NCI-H1436 (cell line): Measurements from ENCODE around the gene MGAT5.

Experiments used
- DNase-seq: peaks from one replicate; lab custom pipeline; 2025; lab: John Stamatoyannopoulos, UW

Gene MGAT5

DNA sequence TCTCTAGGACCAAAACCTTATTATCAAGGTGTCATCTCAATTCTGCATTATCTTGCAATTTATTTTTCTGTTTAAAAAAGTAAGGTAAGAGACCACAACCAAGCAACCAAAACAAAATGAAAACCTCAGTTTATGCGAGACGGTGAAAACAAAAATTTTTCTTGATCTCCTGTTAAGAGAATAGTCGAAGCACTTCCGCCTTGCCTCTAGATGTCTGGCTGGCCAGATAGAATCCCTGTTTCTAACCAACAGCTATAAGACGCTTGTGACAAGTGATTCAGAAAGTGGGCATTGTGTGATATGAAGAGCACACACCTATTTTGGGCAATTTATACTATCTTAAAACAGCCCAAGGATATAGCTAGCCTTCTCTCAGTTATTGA lies 51.2 kb downstream of the MGAT5 start:
- DNase-seq = no peak

DNA sequence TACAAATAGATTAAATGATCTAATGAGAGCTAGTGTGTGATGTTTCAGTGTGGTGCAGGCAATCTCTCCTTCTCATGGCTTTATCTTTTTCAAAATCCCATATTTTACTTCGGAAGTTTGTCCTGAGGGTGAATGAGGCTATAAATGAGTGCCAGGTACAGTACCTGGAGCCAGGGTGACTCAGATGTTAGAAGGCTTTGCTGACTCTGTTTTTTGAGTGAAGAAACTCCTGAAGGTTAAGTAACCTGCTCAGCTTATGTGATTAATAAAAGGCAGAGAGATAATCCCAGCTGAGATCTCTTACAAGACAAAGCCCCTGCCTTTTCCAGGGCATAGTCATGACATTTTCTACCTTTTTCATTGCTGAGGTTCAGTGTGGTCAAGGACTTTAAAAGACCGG lies 52.6 kb downstream of the MGAT5 start:
- DNase-seq = no peak

DNA sequence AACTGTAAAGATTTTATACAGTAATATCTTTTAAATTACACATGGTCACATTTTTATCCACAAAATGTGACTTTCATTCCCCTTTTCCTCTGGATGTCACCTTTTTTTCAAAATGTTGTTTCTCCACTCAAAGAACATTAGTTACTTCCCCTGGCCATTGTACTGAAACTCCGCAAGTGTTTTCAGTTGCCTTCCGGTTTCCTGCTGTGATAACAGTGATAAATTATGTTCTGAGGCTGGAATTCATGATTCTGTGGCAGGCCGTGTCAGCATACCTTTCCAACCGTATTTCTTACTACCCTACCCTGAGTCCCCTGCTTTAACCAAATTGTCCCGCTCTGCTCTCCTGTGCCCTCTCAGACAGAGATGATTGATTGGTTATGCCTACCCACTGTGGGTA lies 53.5 kb downstream of the MGAT5 start:
- DNase-seq = no peak

GRCh38 chr2:134308474-134309385 lies 54.9 kb downstream of the MGAT5 start:
- no peak for DNase-seq

DNA sequence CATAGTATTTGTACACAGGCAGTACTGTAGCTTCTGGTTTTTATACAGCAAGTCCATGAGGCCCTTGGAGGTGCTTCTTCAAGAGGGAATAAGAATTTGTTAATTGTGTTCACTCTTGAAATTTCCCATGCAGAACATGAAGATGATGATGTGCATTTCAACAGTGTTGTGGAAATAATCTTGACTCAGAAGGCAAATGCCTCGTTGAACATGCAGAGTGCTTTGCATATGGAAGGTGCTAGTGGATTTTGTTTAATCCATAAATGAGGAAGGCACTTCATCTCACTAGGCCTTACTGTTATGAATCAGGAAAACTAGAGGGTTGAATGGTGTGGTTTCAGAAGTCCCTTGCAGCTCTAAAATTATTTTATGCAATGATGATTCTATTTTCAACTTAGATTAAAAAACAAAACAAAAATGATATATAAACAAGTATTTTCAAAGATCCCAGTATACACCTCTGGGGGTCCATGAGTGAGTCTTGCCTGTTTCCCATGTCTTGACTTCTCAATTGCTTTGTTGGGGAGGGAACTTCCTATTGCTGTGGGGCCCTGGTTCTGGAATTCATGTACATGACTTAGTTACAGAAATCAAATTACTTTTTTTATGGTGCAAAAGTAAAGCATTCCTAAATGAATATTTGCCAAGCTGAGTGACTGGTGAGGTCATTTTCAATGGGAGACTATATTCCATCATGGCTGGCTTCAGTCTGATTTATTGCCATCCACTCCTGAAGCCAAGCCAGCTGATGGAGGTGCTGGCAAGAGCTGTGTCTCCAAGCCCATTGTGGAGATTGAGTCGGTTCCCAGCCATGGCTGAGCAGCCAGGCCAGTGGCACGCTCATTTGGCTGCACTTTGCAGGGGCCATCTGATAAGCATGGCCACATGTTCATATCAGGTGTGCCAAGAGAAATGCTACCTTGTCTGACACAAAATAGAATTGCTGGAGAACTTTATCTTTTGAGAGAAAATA lies 56.5 kb downstream of the MGAT5 start:
- no peak for DNase-seq

DNA sequence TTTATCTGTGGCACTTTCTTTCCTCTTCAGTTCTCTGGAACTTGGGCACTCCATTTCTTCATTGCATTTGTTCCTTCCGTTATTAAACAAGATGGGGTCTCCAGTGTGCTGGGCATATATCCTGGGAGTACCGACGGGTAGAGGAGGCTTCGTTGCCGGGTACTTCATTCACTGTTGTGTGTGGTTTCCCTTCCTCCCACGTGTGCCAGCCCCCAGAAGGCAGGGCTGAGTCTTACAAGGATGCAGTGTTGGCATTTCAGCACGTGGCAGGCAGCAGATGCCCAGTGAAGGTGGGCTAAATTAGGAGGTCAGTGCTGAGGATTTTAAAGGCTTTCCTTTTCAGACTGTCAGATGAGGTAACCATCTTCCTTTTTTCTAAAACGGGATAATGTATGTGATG lies 58.6 kb downstream of the MGAT5 start:
- no peak for DNase-seq

DNA sequence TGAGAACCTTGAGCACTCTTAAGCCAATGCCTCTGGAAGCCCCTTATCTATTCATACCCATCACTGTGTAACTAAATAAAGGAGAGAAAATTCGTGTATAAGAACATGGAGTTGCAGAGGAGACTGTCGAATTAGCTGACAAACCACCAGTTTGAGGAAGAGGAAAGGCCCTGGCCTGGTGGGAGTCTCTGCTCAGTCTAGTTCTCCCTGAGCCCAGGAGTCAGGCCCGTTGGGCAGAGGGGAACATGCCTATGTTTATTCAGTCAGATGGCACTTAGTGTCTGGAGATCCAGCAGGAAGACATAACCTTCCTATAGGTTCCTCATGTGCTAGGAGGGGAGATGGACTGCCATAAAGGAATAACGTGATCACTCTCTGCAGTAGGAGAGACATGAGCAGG lies 60.3 kb downstream of the MGAT5 start:
- DNase-seq = no peak

- no peak for DNase-seq
These were observed 61.0 kb downstream of the MGAT5 start for GRCh38 chr2:134314681-134315368.

GRCh38 chr2:134315471-134315870 lies 61.6 kb downstream of the MGAT5 start:
- no peak for DNase-seq

GRCh38 chr2:134319596-134320254 lies 65.9 kb downstream of the MGAT5 start:
- DNase-seq = no peak

DNA sequence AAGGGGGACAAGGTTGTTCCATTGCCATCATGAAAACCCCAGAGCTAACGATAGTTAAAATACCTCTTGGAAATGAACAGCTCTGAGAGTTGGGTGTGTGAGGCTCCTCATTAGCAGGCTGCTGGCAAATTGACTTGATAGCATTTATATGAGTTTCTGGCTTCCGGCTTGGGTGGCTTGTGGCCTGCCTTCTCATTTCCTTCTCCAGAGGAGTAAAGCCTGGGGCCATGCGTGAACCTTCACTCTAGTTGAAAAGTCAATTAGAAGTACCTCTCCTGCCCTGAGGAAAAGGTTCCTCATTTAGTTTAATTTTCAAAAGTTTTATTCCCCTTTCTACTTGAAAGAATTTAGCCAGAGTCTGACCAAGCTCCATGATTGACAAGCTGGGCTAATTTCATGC lies 67.1 kb downstream of the MGAT5 start:
- DNase-seq = no peak

DNA sequence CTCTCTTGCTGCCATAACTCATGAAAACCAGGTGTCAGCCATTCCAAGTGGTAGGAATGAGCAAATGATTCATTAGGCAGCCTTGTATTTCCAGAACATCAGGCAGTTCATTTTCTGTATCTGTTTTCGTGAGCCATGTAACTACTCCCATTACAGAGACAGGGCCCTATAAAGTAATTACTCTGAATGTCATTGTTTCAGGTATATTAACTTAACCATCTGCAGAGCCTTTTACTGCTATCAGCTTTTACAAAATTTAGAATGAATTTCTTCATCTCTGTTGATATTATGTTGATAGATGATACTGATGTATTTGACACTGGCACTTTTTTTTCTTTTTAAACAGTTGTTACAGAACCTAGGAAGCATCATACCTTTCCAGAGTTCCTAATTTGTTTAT lies 69.9 kb downstream of the MGAT5 start:
- no peak for DNase-seq

DNA sequence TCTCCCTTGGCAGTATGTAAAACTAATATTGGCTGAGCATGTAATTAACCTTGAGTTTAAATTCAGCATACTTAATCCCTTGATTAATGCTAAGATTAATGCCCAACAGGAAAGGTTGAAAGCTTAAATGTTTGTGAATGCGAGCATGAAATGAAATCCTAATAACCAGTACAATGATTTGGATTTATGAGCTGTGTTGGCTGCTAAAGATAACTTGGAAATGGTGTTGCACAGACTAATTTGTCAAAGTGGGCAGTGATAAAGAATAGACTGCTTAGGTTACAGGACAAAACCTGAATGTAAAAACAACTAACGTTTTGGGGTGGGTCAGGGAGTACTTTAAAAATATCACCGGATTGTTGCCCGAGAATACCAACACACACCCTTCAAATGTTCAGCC lies 70.6 kb downstream of the MGAT5 start:
- DNase-seq = no peak

DNA sequence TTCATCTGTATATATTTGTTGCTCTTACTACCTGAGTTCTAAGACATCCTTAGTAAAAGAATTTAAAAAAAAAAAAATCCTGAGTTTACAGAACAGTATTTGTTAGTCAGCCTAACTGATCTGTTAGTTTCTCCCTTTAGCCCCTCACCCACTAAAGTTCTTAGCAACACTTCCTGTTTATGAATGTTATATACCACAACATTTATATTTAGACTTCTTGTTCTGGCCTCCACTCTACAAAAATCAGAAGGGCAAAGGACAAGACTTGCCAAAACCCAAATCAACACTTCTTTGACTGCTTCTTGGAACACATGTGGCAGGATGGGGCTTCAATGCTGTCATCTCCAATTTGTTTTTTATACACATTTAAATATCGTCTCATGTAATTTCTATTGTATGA lies 71.1 kb downstream of the MGAT5 start:
- DNase-seq = no peak

GRCh38 chr2:134325696-134326095 lies 71.8 kb downstream of the MGAT5 start:
- DNase-seq = no peak

GRCh38 chr2:134327367-134327766 lies 73.5 kb downstream of the MGAT5 start:
- DNase-seq = no peak

GRCh38 chr2:134331081-134331480 lies 77.2 kb downstream of the MGAT5 start:
- no peak for DNase-seq

DNA sequence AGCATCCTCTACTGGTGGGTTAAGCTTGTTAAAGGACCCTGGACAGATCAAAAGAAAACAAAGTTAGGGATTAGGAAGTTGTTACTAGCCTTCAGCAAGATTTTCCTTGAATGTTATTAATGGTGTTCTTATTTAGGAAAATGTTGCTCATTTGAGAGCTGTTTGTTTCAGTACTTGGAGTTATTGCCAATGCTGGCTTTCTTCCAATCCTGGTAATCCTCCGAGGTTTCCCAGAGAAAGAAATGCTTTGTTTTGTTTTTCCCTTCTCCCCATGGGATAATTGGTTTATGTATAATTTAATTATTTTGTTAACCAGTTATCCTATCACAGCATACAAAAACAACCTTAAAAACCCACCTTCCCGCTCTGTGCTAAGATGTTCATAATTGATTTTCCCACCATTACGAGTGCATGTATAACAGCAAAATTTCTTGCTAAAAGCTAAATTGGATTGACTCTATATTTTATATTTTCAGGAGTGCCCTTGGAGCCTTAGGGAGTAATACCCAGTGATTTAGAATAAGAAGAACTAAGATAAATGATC lies 79.8 kb downstream of the MGAT5 start:
- DNase-seq = no peak

DNA sequence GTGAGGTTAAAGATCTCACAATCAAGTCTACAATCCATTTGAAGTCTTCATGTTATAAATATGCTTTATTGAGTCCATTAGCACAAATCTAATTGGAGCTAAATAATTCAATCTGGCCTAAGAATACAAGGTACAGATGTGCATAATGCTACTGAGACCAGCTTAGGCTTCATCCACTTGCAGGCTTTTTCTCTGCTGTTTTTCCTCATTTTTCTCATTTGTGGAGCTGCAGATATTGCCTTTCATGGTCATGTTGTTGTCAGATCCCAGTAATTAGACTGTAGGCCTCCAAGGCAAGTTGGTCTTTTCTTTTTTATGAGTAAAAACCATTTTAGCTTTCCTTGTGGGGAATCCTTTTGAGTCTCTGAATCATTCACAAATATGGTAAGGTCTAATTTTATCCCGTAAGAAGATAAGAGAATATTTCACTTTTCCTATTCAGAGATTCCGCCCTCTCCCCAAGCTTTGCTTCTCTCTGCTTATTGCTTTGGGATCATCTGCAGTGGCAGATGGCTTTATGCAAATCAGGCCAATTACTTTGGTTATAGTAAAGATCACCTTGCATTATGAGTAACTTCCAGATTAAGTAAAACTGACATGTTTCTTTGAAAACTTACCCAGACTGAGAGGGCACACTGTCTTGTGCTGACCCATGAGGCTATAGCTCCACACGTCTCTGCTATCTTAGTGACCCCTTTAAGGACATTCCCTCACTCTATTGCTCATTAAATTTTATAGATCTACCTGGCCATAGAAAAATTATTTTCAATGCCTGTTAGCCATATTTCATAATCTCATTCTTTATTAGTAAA lies 80.9 kb downstream of the MGAT5 start:
- DNase-seq = no peak

- no peak for DNase-seq
These were observed 81.7 kb downstream of the MGAT5 start for GRCh38 chr2:134335601-134336000.

DNA sequence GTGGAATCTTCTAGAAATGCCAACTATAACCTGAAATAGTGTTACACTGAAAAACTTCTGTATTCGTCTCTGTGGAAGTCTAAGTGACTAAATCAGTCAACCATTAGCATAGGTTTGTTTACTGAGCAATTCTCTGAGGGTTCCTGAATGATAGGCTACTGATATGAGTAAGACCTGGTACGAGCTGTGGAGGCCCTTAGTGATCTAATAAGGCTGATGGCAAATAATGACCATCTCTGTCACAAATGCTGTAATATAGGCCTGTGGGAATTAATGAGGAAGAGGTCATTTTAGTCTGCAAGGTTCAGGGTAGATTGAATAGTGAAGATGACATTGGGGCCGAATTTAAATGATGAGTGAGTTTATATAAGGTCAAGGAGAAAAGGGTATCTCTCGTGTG lies 82.5 kb downstream of the MGAT5 start:
- DNase-seq = no peak
